Neuronal stem cell (in vitro differentiated cells): ENCODE measurements around the gene UGT3A1.
A peak's percentile ranks its signal among the peaks of the same experiment; 100 is the strongest.

Source experiments
- DNase-seq: peaks from one replicate; pipeline ENCODE4 v3.0.0-alpha.2; 2013; ENCODE audit warnings: low spot score
- H2AFZ ChIP-seq: one replicate; pipeline ENCODE4 v1.6.1; 2013; ENCODE audit warnings: mild to moderate bottlenecking, low read length, inconsistent platforms
- H2AK5ac ChIP-seq: 2 replicates; pipeline ENCODE4 v1.6.1; 2013; ENCODE audit warnings: low read depth, mild to moderate bottlenecking, inconsistent platforms, low read length, moderate library complexity, mixed read lengths
- H2BK120ac ChIP-seq: 2 replicates; pipeline ENCODE4 v1.6.1; 2013; ENCODE audit warnings: low read depth, mild to moderate bottlenecking, inconsistent platforms, low read length, moderate library complexity, mixed read lengths
- H2BK12ac ChIP-seq: one replicate; pipeline ENCODE4 v1.6.1; 2013; ENCODE audit warnings: low read length, inconsistent platforms
- H2BK15ac ChIP-seq: 2 replicates; pipeline ENCODE4 v1.6.1; 2013; ENCODE audit warnings: mild to moderate bottlenecking, low read length, inconsistent platforms, mixed read lengths
- H2BK5ac ChIP-seq: one replicate; pipeline ENCODE4 v1.6.1; 2013; ENCODE audit warnings: inconsistent platforms, mild to moderate bottlenecking, low read length, moderate library complexity
- H3K14ac ChIP-seq: one replicate; pipeline ENCODE4 v1.6.1; 2013; ENCODE audit warnings: low read length, inconsistent platforms
- H3K18ac ChIP-seq: 2 replicates; pipeline ENCODE4 v1.6.1; 2013; ENCODE audit warnings: low read length, inconsistent platforms
- H3K23ac ChIP-seq: 2 replicates; pipeline ENCODE4 v1.6.1; 2013; ENCODE audit warnings: low read depth, mild to moderate bottlenecking, mixed read lengths, low read length, inconsistent platforms; ENCODE audit not compliant: poor library complexity
- H3K27ac ChIP-seq: replicated peaks from 3 replicates; pipeline ENCODE4 v1.5.1; 2013; ENCODE audit warnings: low read length, inconsistent platforms
- H3K27me3 ChIP-seq, 3 experiments: 2 replicates each; pipeline ENCODE4 v1.6.1; 2013; ENCODE audit warnings: low read length in 3 of 3, mild to moderate bottlenecking in 2 of 3, inconsistent platforms in 1 of 3, low read depth in 1 of 3, mixed read lengths in 1 of 3, moderate library complexity in 1 of 3; ENCODE audit not compliant: control insufficient read depth in 3 of 3, insufficient read depth in 3 of 3
- H3K36me3 ChIP-seq, 2 donors: replicated peaks in 1 of 2; 2 replicates each; pipeline ENCODE4 v1.6.1; 2013; ENCODE audit warnings: low read length in 2 of 2; ENCODE audit not compliant: control insufficient read depth in 2 of 2, insufficient read depth in 2 of 2
- H3K4ac ChIP-seq: 2 replicates; pipeline ENCODE4 v1.6.1; 2013; ENCODE audit warnings: inconsistent platforms, mild to moderate bottlenecking, low read length, moderate library complexity
- H3K4me1 ChIP-seq, 2 donors: 1 replicate in 1 of 2; 2 replicates in 1 of 2; pipeline ENCODE4 v1.6.1; 2013; ENCODE audit warnings: low read length in 2 of 2, low read depth in 1 of 2; ENCODE audit not compliant: control insufficient read depth in 2 of 2, insufficient read depth in 1 of 2
- H3K4me2 ChIP-seq: one replicate; pipeline ENCODE4 v1.6.1; 2013; ENCODE audit warnings: mild to moderate bottlenecking, low read length, inconsistent platforms; ENCODE audit not compliant: insufficient read depth, poor library complexity, severe bottlenecking
- H3K4me3 ChIP-seq, 2 donors: 2 replicates each; pipeline ENCODE4 v1.5.1; 2013; ENCODE audit warnings: low read length in 2 of 2, mild to moderate bottlenecking in 2 of 2, inconsistent platforms in 1 of 2, moderate library complexity in 1 of 2
- H3K79me1 ChIP-seq: one replicate; pipeline ENCODE4 v1.6.1; 2013; ENCODE audit warnings: low read depth, mild to moderate bottlenecking, inconsistent platforms, low read length, moderate library complexity
- H3K9ac ChIP-seq: one replicate; pipeline ENCODE4 v1.6.1; 2013; ENCODE audit warnings: mild to moderate bottlenecking, low read depth, low read length, inconsistent platforms; ENCODE audit not compliant: poor library complexity
- H3K9me3 ChIP-seq, 2 donors: replicated peaks in 1 of 2; 2 replicates each; pipeline versions ENCODE3 to v1.6.1; 2013; ENCODE audit warnings: low read length in 2 of 2, mild to moderate bottlenecking in 2 of 2, inconsistent platforms in 1 of 2, low read depth in 1 of 2, mixed read lengths in 1 of 2, moderate library complexity in 1 of 2; ENCODE audit not compliant: control insufficient read depth in 2 of 2, insufficient read depth in 1 of 2
- H4K8ac ChIP-seq: one replicate; pipeline ENCODE4 v1.6.1; 2013; ENCODE audit warnings: low read depth, mild to moderate bottlenecking, inconsistent platforms, low read length, moderate library complexity
- H4K91ac ChIP-seq: one replicate; pipeline ENCODE4 v1.6.1; 2013; ENCODE audit warnings: low read length, low read depth, mild to moderate bottlenecking, inconsistent platforms; ENCODE audit not compliant: poor library complexity
- WGBS, 2 donors: extraction: QIAGEN DNeasy Blood & Tissue Kit; methylation state at CpG; one replicate each; pipeline ENCODE4 v1.1.7; 2013; ENCODE audit warnings: missing lambda C conversion rate in 2 of 2, mixed read lengths in 1 of 2; ENCODE audit not compliant: insufficient read length in 2 of 2, insufficient replicate concordance in 1 of 2; ENCODE audit errors: extremely low coverage in 2 of 2; 5-methylcytosine and 5-hydroxymethylcytosine counted together

Gene UGT3A1

GRCh38 chr5:35926389-35927051 lies 64.7 kb downstream of the UGT3A1 start:
- no CpG with 5 or more reads among the region's 13 CpGs for WGBS, 2 donors

DNA sequence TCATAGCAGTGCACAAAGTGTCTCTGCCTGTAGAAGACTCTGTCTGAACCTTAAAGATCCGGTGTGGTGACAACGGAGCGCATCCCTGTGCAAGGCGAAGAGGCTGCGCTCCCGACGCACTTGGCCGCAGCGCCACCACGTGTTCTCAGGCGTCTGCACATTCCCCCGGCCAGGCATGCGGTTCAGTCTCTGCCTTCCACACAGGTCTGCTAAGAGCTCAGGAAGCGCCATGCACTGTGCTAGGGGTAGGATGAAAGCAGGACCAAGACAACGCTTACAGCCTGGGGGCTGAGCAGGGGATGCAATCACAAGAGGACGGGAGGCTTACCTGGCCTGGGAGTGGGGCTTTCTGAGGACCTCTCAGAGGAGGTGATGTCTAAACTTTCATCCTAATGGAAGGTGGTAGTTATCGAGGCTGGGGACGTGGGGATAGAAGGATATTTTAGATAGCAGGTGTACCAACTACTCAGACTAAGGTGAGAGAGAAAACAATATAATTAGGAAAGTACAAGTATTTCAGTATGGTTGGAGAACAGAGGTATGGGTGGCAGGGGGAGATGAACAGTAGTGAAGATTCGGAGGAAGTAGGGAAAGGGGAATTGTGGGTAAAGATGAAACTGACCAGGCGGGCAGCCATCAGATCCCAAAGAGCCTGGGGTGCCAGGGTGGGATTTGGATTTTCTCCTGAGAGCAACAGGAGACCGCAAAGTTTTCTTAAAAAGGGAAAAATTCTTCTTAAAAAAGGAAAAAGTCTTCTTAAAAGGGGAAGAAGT lies 66.1 kb downstream of the UGT3A1 start:
- no peak overlapping the region for H4K91ac ChIP-seq
- H3K27me3 ChIP-seq = peaks cover 0 to 18% (median 5%) of the 10 kb centered on the region in 3 experiments
- no peak overlapping the region for H3K27ac ChIP-seq
- H2AFZ ChIP-seq = peak overlapping the region; percentile 37
- no peak overlapping the region for H4K8ac ChIP-seq
- H2BK12ac ChIP-seq = no peak overlapping the region
- H3K23ac ChIP-seq = no peak overlapping the region
- no peaks in the 10 kb centered on the region for H3K36me3 ChIP-seq
- H2AK5ac ChIP-seq = no peak overlapping the region
- no peak overlapping the region for H3K4me3 ChIP-seq
- H3K79me1 ChIP-seq = no peaks in the 10 kb centered on the region
- H3K4ac ChIP-seq = no peak overlapping the region
- WGBS, 2 donors = no CpG with 5 or more reads among the region's 21 CpGs
- no peak overlapping the region for H3K14ac ChIP-seq
- H2BK120ac ChIP-seq = no peak overlapping the region
- H3K9ac ChIP-seq = no peak overlapping the region
- H3K9me3 ChIP-seq = no peaks in the 10 kb centered on the region
- H2BK5ac ChIP-seq = no peak overlapping the region
- peak; percentile 48 for DNase-seq
- H3K18ac ChIP-seq = no peak overlapping the region
- H3K4me1 ChIP-seq = no peaks in the 10 kb centered on the region
- H2BK15ac ChIP-seq = no peak overlapping the region
- H3K4me2 ChIP-seq = no peak overlapping the region

More at GRCh38 chr5:35926389-35927051, 64.7 kb downstream of the UGT3A1 start:
- Histone ChIP-seq H3K9me3 (no peaks in the 10 kb centered on the region), H3K79me1 (no peaks in the 10 kb centered on the region), H3K27ac (no peak overlapping the region), H4K91ac (no peak overlapping the region), H3K4ac (no peak overlapping the region), H3K18ac (no peak overlapping the region), H2AFZ (no peak overlapping the region), H3K23ac (peak overlapping the region; percentile 30), H3K4me2 (no peak overlapping the region), H3K9ac (no peak overlapping the region), H2BK5ac (no peak overlapping the region), H4K8ac (no peak overlapping the region), H2AK5ac (no peak overlapping the region), H2BK120ac (no peak overlapping the region), H3K14ac (no peak overlapping the region), H2BK15ac (no peak overlapping the region), H2BK12ac (no peak overlapping the region), H3K4me1 (no peaks in the 10 kb centered on the region), H3K4me3 (no peak overlapping the region), H3K36me3 (no peaks in the 10 kb centered on the region), H3K27me3 (peaks cover 0 to 18% (median 5%) of the 10 kb centered on the region in 3 experiments)
- peak; percentile 75 for DNase-seq

DNA sequence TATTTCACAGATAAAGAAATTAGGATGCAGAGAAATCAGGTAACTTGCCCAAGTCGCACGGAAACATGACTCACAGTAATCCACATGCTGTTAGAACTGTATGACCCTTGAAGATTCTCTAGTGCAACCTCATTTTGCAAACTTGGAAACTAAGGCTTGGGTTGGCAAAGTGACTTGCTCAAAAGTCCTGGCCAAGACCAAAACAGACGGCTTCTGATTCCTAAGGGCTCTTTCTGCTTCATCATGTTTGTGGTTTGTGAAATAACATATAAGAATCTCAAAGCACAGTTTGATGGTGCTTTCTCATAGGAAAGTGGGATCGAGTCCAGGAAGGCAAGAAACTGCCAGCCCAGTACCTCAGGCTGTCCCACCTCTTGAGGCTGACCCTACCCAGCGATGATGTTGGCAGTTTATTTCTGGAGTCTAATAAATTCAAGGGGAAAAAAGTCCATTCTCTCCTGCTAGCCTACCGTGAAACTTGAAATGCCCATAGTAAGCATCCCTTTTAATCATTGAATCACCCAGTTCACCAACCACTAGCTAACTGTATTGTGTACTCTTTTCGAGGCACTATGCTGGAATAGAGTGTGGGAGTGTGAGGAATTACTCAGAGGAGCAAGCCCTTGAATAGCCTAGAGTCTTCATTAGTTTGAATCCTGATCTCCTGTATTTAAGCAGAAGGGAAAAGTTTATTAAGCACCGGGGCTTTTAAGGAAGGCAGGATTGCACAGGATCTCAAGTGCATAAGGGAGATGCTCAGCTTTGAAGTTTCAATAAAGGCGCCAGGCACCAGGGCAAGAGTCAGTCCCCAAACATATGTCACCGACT lies 66.9 kb downstream of the UGT3A1 start:
- Histone ChIP-seq H2BK120ac (no peak overlapping the region), H3K9me3 (no peaks in the 10 kb centered on the region), H2BK15ac (no peak overlapping the region), H3K27me3 (peaks cover 0 to 18% (median 5%) of the 10 kb centered on the region in 3 experiments), H4K8ac (no peak overlapping the region), H2AK5ac (no peak overlapping the region), H3K4me1 (no peaks in the 10 kb centered on the region), H3K23ac (no peak overlapping the region), H3K14ac (no peak overlapping the region), H2BK5ac (no peak overlapping the region), H2BK12ac (no peak overlapping the region), H3K4me2 (no peak overlapping the region), H3K4me3 (no peak overlapping the region), H3K9ac (no peak overlapping the region), H3K27ac (no peak overlapping the region), H3K4ac (no peak overlapping the region), H3K36me3 (no peaks in the 10 kb centered on the region), H3K18ac (no peak overlapping the region), H2AFZ (peak overlapping the region; percentile 37), H3K79me1 (no peaks in the 10 kb centered on the region), H4K91ac (no peak overlapping the region)
- DNase-seq = no peak
- no CpG with 5 or more reads among the region's 10 CpGs for WGBS, 2 donors

DNA sequence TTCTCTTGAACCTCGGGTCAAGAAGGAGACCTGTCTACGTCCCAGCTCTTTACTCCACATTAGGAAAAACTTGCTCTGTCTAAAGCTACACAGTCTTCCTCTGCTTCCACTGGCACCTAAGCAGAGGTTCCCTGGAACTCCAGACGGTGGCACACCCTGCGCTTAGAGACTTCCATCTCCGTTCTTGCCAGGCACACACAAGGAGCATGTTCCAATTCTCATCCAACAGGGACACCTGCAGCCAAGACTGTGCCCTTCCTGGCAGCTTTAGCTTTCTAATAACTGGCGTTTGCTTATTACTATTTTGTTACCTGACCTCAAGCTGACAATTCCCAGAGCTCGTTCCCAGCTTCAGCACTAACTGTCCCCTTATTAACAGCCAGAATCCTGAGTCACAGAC lies 68.7 kb downstream of the UGT3A1 start:
- WGBS, 2 donors = no CpG with 5 or more reads among the region's 7 CpGs
- H3K27me3 ChIP-seq = peaks cover 0 to 18% (median 5%) of the 10 kb centered on the region in 3 experiments
- H3K9me3 ChIP-seq = no peaks in the 10 kb centered on the region

More for the DNA sequence above, 68.7 kb downstream of the UGT3A1 start:
- H2BK12ac ChIP-seq = no peak overlapping the region
- H2BK120ac ChIP-seq = no peak overlapping the region
- no peaks in the 10 kb centered on the region for H3K36me3 ChIP-seq
- no peak overlapping the region for H2BK5ac ChIP-seq
- H2AFZ ChIP-seq = no peak overlapping the region
- H3K4me3 ChIP-seq = no peak overlapping the region
- H3K14ac ChIP-seq = no peak overlapping the region
- no peak overlapping the region for H4K91ac ChIP-seq
- no peak overlapping the region for H4K8ac ChIP-seq
- H3K27ac ChIP-seq = no peak overlapping the region
- no peak overlapping the region for H2BK15ac ChIP-seq
- no peak overlapping the region for H2AK5ac ChIP-seq
- H3K4ac ChIP-seq = no peak overlapping the region
- no peak overlapping the region for H3K23ac ChIP-seq
- DNase-seq = no peak
- no peaks in the 10 kb centered on the region for H3K4me1 ChIP-seq
- H3K18ac ChIP-seq = no peak overlapping the region
- H3K79me1 ChIP-seq = no peaks in the 10 kb centered on the region
- H3K4me2 ChIP-seq = no peak overlapping the region
- H3K9ac ChIP-seq = no peak overlapping the region
